Measurements from ENCODE around the gene BPIFB6.

Gene BPIFB6

DNA sequence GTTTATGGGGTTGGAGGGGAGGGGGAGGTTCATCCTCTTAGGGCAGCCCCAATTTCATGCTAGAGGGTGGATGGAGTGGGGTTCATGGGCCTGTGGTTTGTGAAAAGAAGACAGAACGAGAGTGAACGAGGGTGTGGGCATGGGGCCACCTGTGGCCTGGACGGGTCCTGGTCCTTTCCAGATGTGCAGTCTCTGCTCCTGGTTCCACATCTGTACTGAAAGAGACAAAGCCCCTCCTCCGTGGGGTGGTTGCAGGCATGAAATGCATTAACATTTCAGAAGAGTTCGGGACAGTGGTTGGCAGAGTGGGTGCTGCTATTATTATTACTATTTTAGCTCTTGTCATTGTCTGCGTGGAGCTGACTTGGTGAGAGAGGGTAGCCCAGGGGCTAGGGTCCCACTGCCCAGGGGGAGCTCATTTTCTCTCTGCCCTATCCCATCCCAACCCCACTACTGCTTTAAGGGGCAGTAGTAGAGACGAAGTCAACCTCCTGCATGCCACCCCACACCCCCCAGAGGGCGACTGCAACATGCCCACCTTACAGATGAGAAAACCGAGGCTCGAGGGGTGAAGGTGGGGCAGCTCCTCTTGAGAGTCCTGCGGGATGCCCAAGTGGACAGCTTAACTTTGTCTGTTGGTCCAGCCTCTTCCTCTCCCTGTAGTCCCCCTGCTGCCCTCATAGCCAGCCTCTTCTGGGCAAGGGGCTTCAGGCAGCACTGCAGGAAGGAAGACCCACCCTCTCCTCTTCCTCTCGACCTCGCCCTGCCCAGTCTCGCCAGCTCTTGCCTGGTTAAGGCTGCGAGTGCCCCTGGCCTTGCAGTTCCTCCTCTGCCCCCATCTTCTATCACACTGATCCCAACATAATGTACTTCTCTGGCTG lies 15.5 kb upstream of the BPIFB6 start:
- no peak for DNase-seq (ENCODE audit: low read depth in 2 of 2)

GRCh38 chr20:33016581-33017109 lies 14.8 kb upstream of the BPIFB6 start:
- DNase-seq (ENCODE audit: low read depth in 2 of 2): no peak

GRCh38 chr20:33017542-33017941 lies 13.9 kb upstream of the BPIFB6 start:
- no peak for DNase-seq (ENCODE audit: low read depth in 2 of 2)

DNA sequence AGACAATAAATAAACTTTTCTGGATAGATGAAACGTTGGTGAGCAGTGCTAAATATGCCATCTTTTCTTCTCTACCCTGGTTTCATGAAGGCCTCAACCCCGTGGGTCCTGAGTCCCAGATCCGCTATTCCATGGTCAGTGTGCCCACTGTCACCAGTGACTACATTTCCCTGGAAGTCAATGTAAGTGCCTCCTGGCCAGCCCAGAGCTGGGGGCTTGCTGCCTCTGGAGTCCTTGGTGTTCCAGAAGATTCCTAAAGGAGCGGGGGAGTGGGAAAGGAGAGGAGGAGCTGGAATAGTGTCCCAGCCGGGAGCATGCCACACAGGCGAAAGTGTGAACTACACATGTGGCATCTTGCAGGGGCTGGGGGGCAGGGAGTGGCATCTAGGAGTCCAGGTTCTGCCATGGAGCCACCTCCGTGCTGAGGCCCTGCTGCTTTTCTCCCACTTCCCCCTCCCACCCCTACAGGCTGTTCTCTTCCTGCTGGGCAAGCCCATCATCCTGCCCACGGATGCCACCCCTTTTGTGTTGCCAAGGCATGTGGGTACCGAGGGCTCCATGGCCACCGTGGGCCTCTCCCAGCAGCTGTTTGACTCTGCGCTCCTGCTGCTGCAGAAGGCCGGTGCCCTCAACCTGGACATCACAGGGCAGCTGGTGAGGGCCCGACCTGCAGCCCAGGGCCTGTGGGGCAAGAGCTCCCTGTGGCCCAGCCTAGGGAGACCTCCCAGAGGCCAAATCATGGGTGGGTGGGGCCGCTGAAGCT lies 13.1 kb upstream of the BPIFB6 start:
- no peak for DNase-seq (ENCODE audit: low read depth in 2 of 2)

DNA sequence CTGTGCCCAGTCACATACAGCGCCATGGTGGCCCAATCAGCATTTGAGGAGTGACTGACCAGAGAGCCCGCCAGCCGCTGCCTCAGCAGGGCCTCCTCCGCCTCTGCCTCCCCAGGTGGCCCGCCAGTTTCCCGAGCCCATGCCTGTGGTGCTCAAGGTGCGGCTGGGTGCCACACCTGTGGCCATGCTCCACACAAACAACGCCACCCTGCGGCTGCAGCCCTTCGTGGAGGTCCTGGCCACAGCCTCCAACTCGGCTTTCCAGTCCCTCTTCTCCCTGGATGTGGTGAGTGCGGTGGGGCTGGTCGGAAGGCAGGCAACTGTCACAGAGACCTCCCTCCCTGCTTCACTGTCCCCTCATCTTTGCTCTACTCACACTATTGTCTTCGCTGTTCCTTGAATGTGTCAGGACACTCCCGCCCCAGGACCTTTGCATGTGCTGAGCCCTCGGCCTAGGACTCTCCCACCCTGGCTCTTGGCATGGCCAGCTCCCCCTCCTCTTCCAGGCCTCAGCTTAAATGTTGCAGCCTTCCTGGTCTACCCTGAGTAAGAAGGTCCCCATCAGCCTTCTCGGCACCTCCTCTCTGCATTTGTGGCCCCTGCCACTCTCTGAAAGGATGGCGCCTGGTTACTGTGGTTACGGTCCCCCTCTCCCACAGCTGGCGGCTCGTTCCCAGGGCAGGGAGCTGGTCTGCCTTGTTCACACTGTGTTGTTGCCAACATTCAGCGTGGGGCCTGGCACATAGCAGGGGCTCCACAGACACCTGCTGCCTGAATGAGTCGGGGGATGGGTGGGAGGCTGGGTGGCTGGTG lies 11.8 kb upstream of the BPIFB6 start:
- no peak for DNase-seq (ENCODE audit: low read depth in 2 of 2)

- DNase-seq (ENCODE audit: low read depth in 2 of 2): no peak
Observed at GRCh38 chr20:33020278-33021161, 10.9 kb upstream of the BPIFB6 start.

DNA sequence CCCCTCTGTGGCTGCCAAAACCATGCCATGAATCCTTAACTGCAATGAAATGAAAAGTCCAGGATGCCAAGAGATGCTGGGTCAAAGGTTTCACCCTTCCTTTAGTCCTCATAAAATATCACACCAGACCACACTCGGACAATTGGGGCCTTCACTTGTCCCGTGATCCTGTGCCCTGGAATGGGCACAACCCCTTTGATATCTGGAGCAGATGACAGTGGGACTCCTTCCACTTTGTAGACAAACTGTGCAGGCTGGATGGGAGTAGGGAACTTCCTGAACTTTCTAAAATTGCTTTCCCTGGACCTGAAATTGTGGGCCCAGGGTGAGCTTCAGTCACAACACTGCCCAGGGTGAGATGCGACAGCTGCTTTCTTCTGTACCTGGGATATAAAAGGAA lies 9.6 kb upstream of the BPIFB6 start:
- no peak for DNase-seq (ENCODE audit: low read depth in 2 of 2)

- no peak for DNase-seq (ENCODE audit: low read depth in 2 of 2)
Observed at GRCh38 chr20:33022289-33022688, 9.2 kb upstream of the BPIFB6 start.

DNA sequence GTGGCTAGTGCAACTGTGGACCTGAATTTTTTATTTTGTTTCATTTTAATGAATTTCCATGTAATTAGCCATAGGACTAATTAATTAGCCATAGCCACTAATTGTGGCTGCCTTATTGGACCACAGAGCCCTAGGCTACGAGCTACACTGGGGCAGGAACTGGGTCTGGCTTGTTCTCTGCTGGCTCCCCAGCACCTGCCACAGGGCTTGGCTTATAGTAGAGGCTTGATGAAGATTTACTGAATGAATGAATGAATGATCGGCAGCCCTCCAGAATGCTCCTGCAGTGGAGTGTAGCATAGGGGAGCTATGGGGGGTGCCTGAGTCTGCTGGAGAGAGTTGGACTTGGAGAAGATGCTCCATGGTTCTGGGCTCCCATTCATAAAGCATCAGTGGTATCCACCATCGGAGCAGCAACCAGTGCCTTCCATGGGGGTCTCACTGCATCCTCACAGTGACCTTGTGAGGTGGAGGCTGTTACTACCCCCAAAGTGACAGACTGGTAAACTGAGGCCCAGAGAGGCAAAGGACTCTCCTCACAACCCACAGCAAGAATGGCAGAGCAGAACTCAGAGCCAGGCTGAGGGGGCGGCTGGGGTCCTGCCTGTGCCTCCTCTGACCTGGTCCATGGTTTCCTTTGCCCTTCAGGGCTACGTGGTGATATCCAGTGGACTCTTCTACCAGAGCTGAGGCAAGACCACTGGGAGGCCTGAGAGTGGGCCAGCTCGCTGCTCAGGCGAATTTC lies 8.6 kb upstream of the BPIFB6 start:
- no peak for DNase-seq (ENCODE audit: low read depth in 2 of 2)

DNA sequence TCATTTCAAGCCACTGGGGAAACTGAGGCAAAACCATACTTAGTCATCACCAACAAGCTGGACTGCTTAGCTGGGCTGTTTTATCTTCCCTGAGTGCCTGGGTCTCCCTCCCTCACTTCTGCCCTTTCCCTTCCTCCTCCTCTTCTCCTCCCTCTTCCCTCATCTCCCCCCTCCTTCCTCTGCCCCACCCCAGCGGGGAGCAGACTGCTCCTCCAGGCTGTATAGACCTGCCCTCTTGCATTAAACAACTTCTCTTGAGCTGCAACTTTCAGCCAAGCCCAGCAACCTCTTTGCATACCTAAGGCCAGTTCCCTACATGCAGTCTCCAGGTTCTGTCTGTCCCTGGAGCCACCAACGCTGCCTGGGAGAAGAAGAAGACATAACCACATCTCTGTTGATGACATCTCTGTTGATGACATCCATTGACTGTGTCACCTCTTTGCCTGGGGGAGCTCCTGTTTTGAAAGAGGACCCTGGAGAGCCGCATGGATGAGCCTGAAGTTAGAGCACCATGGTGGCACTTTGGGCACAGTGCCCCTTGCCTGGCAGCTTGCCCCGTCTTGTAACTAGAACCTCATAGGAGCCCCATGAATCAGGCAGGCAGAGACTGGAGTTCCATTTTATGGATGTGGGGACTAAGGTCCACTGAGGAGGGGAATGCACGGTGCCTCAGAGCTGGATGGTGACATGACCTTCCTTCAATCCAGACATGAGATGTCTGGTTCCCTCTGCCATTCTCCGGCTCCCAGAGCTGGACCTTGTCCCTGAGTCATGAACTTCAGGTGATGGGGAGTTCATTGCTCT lies 7.8 kb upstream of the BPIFB6 start:
- no peak for DNase-seq (ENCODE audit: low read depth in 2 of 2)

DNA sequence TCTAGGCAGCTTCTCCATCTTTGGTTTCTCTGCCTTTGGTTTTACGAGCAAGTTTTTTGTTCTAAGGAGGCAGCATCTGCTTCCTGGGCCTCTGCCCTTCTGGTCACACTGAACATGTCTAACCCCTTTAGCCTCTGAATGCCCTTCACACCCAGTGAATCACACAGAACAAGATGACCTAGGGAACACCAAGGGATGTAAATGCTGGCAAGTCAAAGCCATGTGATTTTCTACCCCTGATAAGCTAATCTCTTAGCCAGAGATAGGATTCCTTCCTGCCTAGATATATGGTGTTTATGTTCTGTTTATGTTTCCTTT lies 7.2 kb upstream of the BPIFB6 start:
- DNase-seq (ENCODE audit: low read depth in 2 of 2): no peak

- DNase-seq (ENCODE audit: low read depth in 2 of 2): no peak
Observed at GRCh38 chr20:33024609-33025317, 6.7 kb upstream of the BPIFB6 start.

GRCh38 chr20:33025318-33025876 lies 6.1 kb upstream of the BPIFB6 start:
- no peak for DNase-seq (ENCODE audit: low read depth in 2 of 2)

DNA sequence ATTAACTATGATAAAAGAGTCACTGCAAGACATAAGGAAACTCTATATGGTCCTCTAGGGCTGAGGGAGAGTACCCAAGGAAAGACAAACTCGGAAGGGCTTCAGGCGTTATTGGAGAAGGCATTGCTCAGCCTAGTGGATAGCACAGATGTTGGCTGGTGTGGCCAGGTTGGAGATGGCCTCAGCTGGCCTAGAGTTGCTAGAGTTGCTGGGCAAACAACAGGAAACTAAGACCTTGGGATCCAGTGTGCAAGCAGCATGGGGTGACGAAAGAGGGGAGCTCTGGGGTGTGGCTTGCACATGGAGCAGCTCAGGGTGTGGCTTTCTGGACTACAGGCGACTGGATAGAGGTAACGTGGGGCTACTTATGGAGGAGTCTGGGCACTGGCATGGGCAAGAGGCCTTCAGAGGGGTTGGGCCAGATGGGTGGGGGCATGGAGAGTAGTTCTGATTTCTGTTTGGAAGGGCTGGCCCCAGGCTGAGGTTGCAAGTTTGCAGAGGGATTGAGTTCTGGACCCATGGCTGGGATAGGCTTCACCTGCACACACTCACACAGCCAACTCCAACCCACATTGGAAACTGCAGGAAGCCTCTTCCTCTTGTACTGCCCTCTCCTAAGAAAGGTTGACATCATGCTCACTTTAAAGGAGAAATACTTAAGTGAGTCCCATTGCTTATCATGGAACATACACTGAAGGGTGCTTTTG lies 5.2 kb upstream of the BPIFB6 start:
- no peak for DNase-seq (ENCODE audit: low read depth in 2 of 2)

- no peak for DNase-seq (ENCODE audit: low read depth in 2 of 2)
Observed at GRCh38 chr20:33026779-33027759, 4.4 kb upstream of the BPIFB6 start.

Data from stimulated activated CD8-positive, alpha-beta memory T cell treated with anti-CD3 and anti-CD28 coated beads, Interleukin-7, amount 100 ng/mL, for 1 hour (primary cell).